BLaER1 (cell line): ENCODE data around the gene ARHGAP8.

ENCODE experiments used
- H3K27ac ChIP-seq: shearing (Covaris generic); formaldehyde crosslinking; 2 replicates; pipeline ENCODE4 v1.8.1; 2022
- H3K27me3 ChIP-seq: shearing (Covaris generic); formaldehyde crosslinking; 2 replicates; pipeline ENCODE4 v1.8.1; 2022
- H3K36me3 ChIP-seq: shearing (Covaris generic); formaldehyde crosslinking; 2 replicates; pipeline ENCODE4 v1.8.1; 2022
- H3K4me1 ChIP-seq: shearing (Covaris generic); formaldehyde crosslinking; 2 replicates; pipeline ENCODE4 v1.8.1; 2022
- H3K4me2 ChIP-seq: shearing (Covaris generic); formaldehyde crosslinking; 2 replicates; pipeline ENCODE4 v1.8.1; 2022
- H3K4me3 ChIP-seq: shearing (Covaris generic); formaldehyde crosslinking; 2 replicates; pipeline ENCODE4 v1.8.1; 2022
- H3K9ac ChIP-seq: shearing (Covaris generic); formaldehyde crosslinking; 2 replicates; pipeline ENCODE4 v1.8.1; 2022
- H3K9me3 ChIP-seq: shearing (Covaris generic); formaldehyde crosslinking; 2 replicates; pipeline ENCODE4 v1.8.1; 2022
- H4K20me1 ChIP-seq: shearing (Covaris generic); formaldehyde crosslinking; 2 replicates; pipeline ENCODE4 v1.8.1; 2022
- Cebpa-rat ChIP-seq: shearing (Covaris generic); IDR thresholded peaks from 2 replicates; pipeline ENCODE4 v1.8.1; 2022

The ARHGAP8 gene

GRCh38 chr22:44890416-44891292 is 138.3 kb downstream of the ARHGAP8 start:
- H3K4me2 ChIP-seq: no peak overlapping the region
- no peaks in the 10 kb centered on the region for H3K9me3 ChIP-seq
- no peaks in the 10 kb centered on the region for H3K36me3 ChIP-seq
- H3K9ac ChIP-seq: no peak overlapping the region
- no peaks in the 10 kb centered on the region for H4K20me1 ChIP-seq
- no peak overlapping the region for H3K27ac ChIP-seq
- no peaks in the 10 kb centered on the region for H3K27me3 ChIP-seq
- H3K4me1 ChIP-seq: 0 out of 2 replicates have a peak, but pooled peaks cover 6% of the 10 kb centered on the region
- H3K4me3 ChIP-seq: no peak overlapping the region
- no peak for TF ChIP-seq Cebpa-rat

DNA sequence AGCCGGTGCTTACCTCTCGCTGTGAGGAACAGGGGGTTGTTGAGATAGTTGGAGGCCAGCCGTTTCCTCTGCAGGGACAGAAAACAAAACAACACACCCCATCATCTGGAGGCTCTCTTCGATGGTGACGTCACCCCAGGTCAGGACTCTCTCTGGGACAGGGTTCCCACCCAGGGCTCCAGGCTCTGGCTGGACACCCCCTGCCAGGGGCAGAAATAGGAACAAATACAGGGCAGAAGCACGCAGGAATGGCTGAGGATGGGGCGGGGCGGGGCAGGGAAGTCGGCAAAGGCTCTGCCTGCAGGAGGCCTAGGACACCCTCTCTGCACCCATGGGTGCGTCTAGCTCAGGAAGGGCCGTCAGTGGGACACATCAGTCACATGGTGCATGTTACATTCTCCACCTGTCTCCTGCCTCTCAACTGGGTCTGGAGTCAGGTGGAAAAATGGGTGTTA is 138.9 kb downstream of the ARHGAP8 start:
- Histone ChIP-seq H3K4me3 (no peak overlapping the region), H4K20me1 (no peaks in the 10 kb centered on the region)

DNA sequence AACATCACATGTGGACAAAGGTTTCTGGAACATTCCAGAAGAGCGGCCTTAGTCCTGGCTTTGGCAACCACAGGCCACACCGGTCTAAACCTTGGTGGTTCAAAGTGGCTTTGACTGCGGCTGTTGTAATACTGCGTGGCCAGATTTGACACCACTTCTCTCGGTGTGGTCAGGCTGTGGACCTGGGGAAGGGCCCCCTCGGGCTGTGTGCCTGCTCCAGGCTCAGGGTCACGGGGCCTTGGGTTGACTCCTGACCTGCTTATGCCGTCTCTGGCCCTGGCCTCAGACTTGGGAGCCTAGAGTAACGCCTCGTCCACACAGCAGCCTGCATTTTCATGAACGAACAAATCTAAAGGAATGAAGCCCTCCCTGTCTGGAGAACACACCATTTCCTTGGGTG is 139.4 kb downstream of the ARHGAP8 start:
- Histone ChIP-seq H3K36me3 (no peaks in the 10 kb centered on the region), H4K20me1 (no peaks in the 10 kb centered on the region), H3K4me3 (no peak overlapping the region), H3K9ac (no peak overlapping the region), H3K9me3 (no peaks in the 10 kb centered on the region), H3K4me2 (no peak overlapping the region), H3K27ac (no peak overlapping the region), H3K27me3 (no peaks in the 10 kb centered on the region), H3K4me1 (0 out of 2 replicates have a peak, but pooled peaks cover 6% of the 10 kb centered on the region)
- TF ChIP-seq Cebpa-rat: no peak

More for the DNA sequence above, 138.9 kb downstream of the ARHGAP8 start:
- Histone ChIP-seq H3K36me3 (no peaks in the 10 kb centered on the region), H3K27ac (no peak overlapping the region), H3K4me2 (no peak overlapping the region), H3K4me1 (0 out of 2 replicates have a peak, but pooled peaks cover 6% of the 10 kb centered on the region), H3K9me3 (no peaks in the 10 kb centered on the region), H3K27me3 (no peaks in the 10 kb centered on the region), H3K9ac (no peak overlapping the region)
- TF ChIP-seq Cebpa-rat: no peak

- no peak for TF ChIP-seq Cebpa-rat
- no peaks in the 10 kb centered on the region for H3K36me3 ChIP-seq
- H4K20me1 ChIP-seq: no peaks in the 10 kb centered on the region
- 0 out of 2 replicates have a peak, but pooled peaks cover 6% of the 10 kb centered on the region for H3K4me1 ChIP-seq
- no peak overlapping the region for H3K4me3 ChIP-seq
- no peaks in the 10 kb centered on the region for H3K9me3 ChIP-seq
- H3K4me2 ChIP-seq: no peak overlapping the region
- no peak overlapping the region for H3K9ac ChIP-seq
- H3K27ac ChIP-seq: no peak overlapping the region
- H3K27me3 ChIP-seq: no peaks in the 10 kb centered on the region
Observed at GRCh38 chr22:44892243-44892642, 139.9 kb downstream of the ARHGAP8 start.

- Histone ChIP-seq H4K20me1 (no peaks in the 10 kb centered on the region), H3K27ac (no peak overlapping the region), H3K9me3 (no peaks in the 10 kb centered on the region), H3K36me3 (no peaks in the 10 kb centered on the region), H3K9ac (no peak overlapping the region), H3K4me2 (no peak overlapping the region), H3K4me1 (0 out of 2 replicates have a peak, but pooled peaks cover 6% of the 10 kb centered on the region), H3K4me3 (no peak overlapping the region), H3K27me3 (no peaks in the 10 kb centered on the region)
- no peak for TF ChIP-seq Cebpa-rat
Observed at GRCh38 chr22:44892803-44893730, 140.7 kb downstream of the ARHGAP8 start.

- Histone ChIP-seq H3K4me1 (0 out of 2 replicates have a peak, but pooled peaks cover 6% of the 10 kb centered on the region), H3K27ac (no peak overlapping the region), H3K9ac (no peak overlapping the region), H3K4me2 (no peak overlapping the region), H3K4me3 (no peak overlapping the region), H3K27me3 (no peaks in the 10 kb centered on the region), H3K9me3 (no peaks in the 10 kb centered on the region), H4K20me1 (no peaks in the 10 kb centered on the region), H3K36me3 (no peaks in the 10 kb centered on the region)
- TF ChIP-seq Cebpa-rat: no peak
Observed at GRCh38 chr22:44893731-44894080, 141.3 kb downstream of the ARHGAP8 start.

DNA sequence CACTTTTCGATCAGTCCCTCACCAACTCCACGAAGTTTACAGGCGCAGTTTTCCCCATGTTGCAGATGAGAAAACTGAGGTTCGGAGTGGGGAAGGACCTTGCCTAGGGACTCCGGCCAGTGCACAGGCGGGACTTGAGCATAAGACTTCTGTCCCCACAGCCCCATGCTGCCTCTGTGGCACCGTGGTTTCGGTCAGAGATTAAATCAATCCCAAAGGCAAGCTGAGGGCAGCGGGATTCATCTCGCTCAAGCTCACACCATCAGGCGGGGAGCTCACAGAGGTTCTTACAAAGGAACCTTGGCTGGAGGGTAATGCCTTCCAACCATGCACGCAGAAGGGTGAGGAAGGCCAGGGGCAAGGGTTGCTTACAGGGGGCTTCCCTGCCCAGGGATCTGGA is 141.9 kb downstream of the ARHGAP8 start:
- H3K27ac ChIP-seq: no peak overlapping the region
- H4K20me1 ChIP-seq: no peaks in the 10 kb centered on the region
- no peaks in the 10 kb centered on the region for H3K36me3 ChIP-seq
- no peak for TF ChIP-seq Cebpa-rat
- H3K4me2 ChIP-seq: no peak overlapping the region
- no peak overlapping the region for H3K4me3 ChIP-seq
- H3K9me3 ChIP-seq: no peaks in the 10 kb centered on the region
- H3K4me1 ChIP-seq: 0 out of 2 replicates have a peak, but pooled peaks cover 6% of the 10 kb centered on the region
- no peaks in the 10 kb centered on the region for H3K27me3 ChIP-seq
- no peak overlapping the region for H3K9ac ChIP-seq

DNA sequence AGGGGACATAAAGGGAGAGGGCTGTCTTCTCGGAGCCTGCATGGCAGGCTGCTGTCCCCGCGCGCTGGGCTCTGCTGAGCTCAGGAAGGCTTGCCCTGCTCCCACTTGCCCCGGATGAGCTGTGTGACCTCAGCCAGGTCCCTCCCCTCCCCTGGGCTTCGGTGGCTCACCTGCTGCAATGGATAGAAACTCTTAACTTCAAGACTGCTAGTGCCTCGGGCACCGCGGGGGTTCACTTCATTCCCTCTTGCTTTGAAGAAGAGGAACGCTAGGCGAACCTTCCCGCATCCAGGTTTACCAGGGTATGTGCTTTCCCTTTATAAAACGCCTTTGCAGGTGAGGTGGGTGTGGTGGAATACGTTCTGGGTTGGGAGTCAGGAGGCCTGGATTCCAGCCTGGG is 142.4 kb downstream of the ARHGAP8 start:
- H3K9ac ChIP-seq: no peak overlapping the region
- H3K4me3 ChIP-seq: no peak overlapping the region
- no peak overlapping the region for H3K27ac ChIP-seq
- H3K4me2 ChIP-seq: no peak overlapping the region
- H3K36me3 ChIP-seq: no peaks in the 10 kb centered on the region
- no peak for TF ChIP-seq Cebpa-rat
- no peaks in the 10 kb centered on the region for H3K27me3 ChIP-seq
- 0 out of 2 replicates have a peak, but pooled peaks cover 6% of the 10 kb centered on the region for H3K4me1 ChIP-seq
- H3K9me3 ChIP-seq: no peaks in the 10 kb centered on the region
- no peaks in the 10 kb centered on the region for H4K20me1 ChIP-seq

DNA sequence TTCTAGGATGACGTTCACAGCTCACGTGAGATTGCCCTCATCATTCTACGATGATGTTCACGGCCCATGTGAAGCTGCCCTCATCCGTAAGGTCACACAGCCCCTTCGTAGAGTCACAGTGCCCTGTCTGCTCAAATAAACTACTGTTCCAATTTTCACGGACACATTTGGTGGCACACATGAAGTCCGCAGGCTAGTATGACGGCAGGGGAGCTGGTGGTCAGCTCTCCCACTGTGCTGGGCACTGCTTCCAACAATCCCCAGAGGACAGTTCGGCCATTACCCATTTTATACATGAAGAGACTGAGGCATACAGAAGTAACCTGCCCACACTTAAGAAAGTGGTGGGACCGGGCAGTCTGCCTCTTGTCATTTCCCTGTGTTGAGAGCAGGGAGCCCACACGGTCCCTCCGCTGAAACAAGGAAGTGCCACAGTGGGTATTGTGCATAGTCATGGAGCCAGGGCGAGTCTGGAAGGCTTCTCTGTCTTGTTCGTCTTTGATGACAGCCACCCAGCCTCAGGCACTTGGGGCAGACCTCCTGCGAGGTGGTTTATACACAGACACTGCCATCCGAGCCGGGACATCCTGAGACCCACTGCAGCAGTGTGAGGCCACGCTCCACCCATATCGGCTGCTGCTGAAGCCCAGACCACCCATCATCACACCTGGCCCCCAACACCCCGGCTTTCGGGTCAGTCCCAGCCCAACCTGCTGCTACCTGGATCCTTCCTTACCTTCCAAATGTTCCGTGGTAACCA is 143.1 kb downstream of the ARHGAP8 start:
- TF ChIP-seq Cebpa-rat: no peak
- Histone ChIP-seq H3K9me3 (peaks cover 1% of the 10 kb centered on the region), H3K27me3 (no peaks in the 10 kb centered on the region), H4K20me1 (no peaks in the 10 kb centered on the region), H3K4me1 (0 out of 2 replicates have a peak, but pooled peaks cover 5% of the 10 kb centered on the region), H3K4me3 (no peak overlapping the region), H3K36me3 (no peaks in the 10 kb centered on the region), H3K4me2 (no peak overlapping the region), H3K9ac (no peak overlapping the region), H3K27ac (no peak overlapping the region)
